OCI-LY7 (cell line): ENCODE measurements around the gene ZBTB20.

Experiments used
- CTCF ChIP-seq: fragments of 200-600 bp; sonication (generic); conservative IDR thresholded peaks from 2 replicates; pipeline ENCODE4 v1.5.1; 2014; ENCODE audit warnings: mild to moderate bottlenecking, antibody characterized with exemption, low read length, moderate library complexity, mixed read lengths
- EZH2phosphoT487 ChIP-seq: fragments of 200-600 bp; sonication (generic); IDR thresholded peaks from 2 replicates; pipeline ENCODE4 v1.6.1; 2018; ENCODE audit warnings: low read depth, borderline replicate concordance, mild to moderate bottlenecking, mixed run types, antibody characterized with exemption, low read length, moderate library complexity, mixed read lengths

DNA sequence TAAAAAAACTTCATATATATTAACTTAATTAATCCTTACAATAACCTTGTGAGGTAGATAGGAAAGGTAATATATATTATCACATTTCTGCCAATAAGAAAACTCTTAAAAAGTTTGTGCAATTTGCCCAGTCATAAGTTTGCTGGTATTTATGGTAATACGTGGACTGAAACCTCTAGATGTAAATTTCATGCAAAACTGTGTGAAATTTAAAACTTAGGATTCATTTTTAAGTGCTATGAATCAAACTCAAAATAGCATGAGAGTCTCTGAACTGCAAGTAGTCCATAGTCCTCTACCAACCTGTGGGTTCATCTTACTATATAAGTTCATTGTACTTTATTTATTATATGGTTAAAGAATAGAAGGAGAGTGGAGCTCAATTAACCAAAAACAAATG is 56.4 kb downstream of the ZBTB20 start:
- TF ChIP-seq CTCF (no peak), EZH2phosphoT487 (no peak)
